Gastrocnemius medialis (tissue), 4 donors: ENCODE measurements around the gene CFAP69. TPM values are rescaled to one million over a fixed set of nuclear protein-coding genes. Genes with fewer than 3 reads are reported as not detected.
A peak's percentile ranks its signal among the peaks of the same experiment; 100 is the strongest.

Experiments
- ATAC-seq, 2 donors: fragments of 150-250 bp; one replicate each; pipeline ENCODE4 v1.9.1; 2016
- DNase-seq, 2 donors: peaks; one replicate each; pipeline ENCODE4 v3.0.0-alpha.2; 2019
- H3K27ac ChIP-seq, 4 donors: fragments of 200-600 bp; sonication (generic); 1 replicate in 1 of 4; 2 replicates in 3 of 4; pipeline ENCODE4 v1.5.1; 2016 to 2018; ENCODE audit warnings: mild to moderate bottlenecking in 2 of 4, moderate library complexity in 1 of 4
- H3K27me3 ChIP-seq, 3 donors: fragments of 200-600 bp; sonication (generic) in 2 of 3; 1 replicate in 1 of 3; 2 replicates in 2 of 3; pipeline versions ENCODE4 v1.5.1 to v1.6.0; 2016 to 2019; ENCODE audit warnings: mild to moderate bottlenecking in 1 of 3, moderate library complexity in 1 of 3
- H3K36me3 ChIP-seq, 2 donors: fragments of 200-600 bp; sonication (generic) in 1 of 2; one replicate each; pipeline ENCODE4 v1.5.1; 2017 to 2018
- H3K4me1 ChIP-seq, 2 donors: fragments of 200-600 bp; sonication (generic) in 1 of 2; one replicate each; pipeline ENCODE4 v1.5.1; 2016 to 2017; ENCODE audit warnings: mild to moderate bottlenecking in 2 of 2
- H3K4me3 ChIP-seq, 4 donors: fragments of 200-600 bp; sonication (generic) in 3 of 4; 1 replicate in 1 of 4; 2 replicates in 3 of 4; pipeline ENCODE4 v1.5.1; 2016 to 2019; ENCODE audit warnings: mild to moderate bottlenecking in 2 of 4
- H3K9me3 ChIP-seq, 3 donors: fragments of 200-600 bp; sonication (generic) in 2 of 3; 1 replicate in 1 of 3; 2 replicates in 2 of 3; pipeline ENCODE4 v1.5.1; 2016 to 2019
- POLR2A ChIP-seq, 2 donors: fragments of 450-650 bp; IDR thresholded peaks; one replicate each; pipeline ENCODE4 v1.6.1; 2017; ENCODE audit warnings: antibody characterized with exemption in 2 of 2, mild to moderate bottlenecking in 2 of 2, moderate library complexity in 2 of 2
- in situ Hi-C, 4 donors: fragments of 200-750 bp; cut with MboI; loops; one replicate each; pipeline versions ENCODE4 v1.15.0 to v1.8.0; 2017; ENCODE audit warnings: low sequenced_read_pairs in 4 of 4
- intact Hi-C: fragments of 100-400 bp; cut with DNase I; formaldehyde crosslinking; loops from one replicate; pipeline ENCODE4 v1.15.1; 2023; ENCODE audit warnings: low total_unique reads
- total RNA-seq, 4 donors: library from RNA; depleted of rRNA; stranded (reverse); fragments of >200 nt; gene quantifications; one replicate each; pipeline versions ENCODE4 v1.1.0 to v1.2.3, GENCODE V29; 2016
- TF ChIP-seq, protein P1 (sequence below), 5 experiments: fragments of 450-650 bp in 3 of 5; fragments of 200-600 bp in 2 of 5; sonication (generic) in 2 of 5; IDR thresholded peaks in 4 of 5; conservative IDR thresholded peaks in 1 of 5; 1 replicate in 4 of 5; 2 replicates in 1 of 5; pipeline ENCODE4 v1.5.1; 2016 to 2019; ENCODE audit warnings: antibody characterized with exemption in 5 of 5, mild to moderate bottlenecking in 3 of 5, moderate library complexity in 3 of 5

CFAP69 gene
- total RNA-seq, 4 donors from 2014 or later = 0.62 to 4.9 (median 1.6) TPM; not detected in 1

DNA sequence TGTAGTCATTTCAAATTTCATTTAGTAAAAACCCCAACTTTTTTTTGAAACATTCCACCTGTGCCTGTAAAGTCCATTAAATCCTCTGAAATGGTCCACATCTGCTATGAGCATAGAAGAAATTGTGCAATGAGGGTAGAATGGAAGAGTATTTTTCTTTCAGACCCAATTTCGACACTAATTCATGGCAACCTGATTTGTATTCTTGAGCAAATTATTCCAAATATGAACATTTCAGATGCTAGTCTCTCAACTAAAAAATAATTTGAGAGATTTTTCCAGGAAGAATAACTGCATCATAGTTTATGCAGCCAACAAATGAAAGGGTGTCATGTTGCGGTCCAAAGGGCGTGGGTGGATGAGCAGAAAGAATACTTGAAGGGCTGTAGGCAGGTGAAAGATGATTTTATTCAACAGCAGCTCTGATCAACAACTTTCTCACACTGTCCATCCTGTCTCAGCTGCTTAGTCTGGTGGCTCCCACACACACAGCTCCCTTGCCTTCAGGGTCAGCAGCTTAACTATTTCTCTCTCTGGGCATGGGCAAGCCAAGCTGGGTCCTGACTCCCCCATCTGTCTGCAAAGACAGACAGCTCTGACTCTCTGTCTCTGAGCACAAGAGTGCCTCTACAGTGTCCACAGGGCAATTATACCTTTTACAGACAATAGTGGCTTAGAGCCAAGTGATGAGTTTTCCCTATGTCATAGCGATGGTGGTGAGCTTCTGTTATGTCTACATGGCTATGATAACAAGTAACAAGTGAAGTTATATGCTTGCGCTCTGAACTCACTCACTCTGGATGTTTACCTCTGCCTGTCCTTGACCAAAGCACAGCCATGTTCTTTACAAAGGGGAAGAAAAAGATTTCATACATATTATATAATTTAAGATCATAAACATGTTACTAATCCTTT, 21.9 kb upstream of the CFAP69 start:
- DNase-seq (no peak), ATAC-seq (peak in 1 of 2 donors; percentile 68)
- in situ Hi-C loops = no loop called here
- intact Hi-C loops = no loop called here
- Histone ChIP-seq H3K27ac (peak overlapping the region in 1 of 4 donors; percentile 49), H3K9me3 (no peaks in the 10 kb centered on the region), H3K36me3 (no peaks in the 10 kb centered on the region), H3K4me1 (no peaks in the 10 kb centered on the region), H3K4me3 (no peak overlapping the region), H3K27me3 (no peaks in the 10 kb centered on the region)
- TF ChIP-seq, protein P1, sequence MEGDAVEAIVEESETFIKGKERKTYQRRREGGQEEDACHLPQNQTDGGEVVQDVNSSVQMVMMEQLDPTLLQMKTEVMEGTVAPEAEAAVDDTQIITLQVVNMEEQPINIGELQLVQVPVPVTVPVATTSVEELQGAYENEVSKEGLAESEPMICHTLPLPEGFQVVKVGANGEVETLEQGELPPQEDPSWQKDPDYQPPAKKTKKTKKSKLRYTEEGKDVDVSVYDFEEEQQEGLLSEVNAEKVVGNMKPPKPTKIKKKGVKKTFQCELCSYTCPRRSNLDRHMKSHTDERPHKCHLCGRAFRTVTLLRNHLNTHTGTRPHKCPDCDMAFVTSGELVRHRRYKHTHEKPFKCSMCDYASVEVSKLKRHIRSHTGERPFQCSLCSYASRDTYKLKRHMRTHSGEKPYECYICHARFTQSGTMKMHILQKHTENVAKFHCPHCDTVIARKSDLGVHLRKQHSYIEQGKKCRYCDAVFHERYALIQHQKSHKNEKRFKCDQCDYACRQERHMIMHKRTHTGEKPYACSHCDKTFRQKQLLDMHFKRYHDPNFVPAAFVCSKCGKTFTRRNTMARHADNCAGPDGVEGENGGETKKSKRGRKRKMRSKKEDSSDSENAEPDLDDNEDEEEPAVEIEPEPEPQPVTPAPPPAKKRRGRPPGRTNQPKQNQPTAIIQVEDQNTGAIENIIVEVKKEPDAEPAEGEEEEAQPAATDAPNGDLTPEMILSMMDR (IDR thresholded peaks at IDR 0.05 in 4 of 5, conservative IDR thresholded peaks at IDR 0.05 in 1 of 5) = no peak
- TF ChIP-seq POLR2A (IDR thresholded peaks at IDR 0.05) = no peak

DNA sequence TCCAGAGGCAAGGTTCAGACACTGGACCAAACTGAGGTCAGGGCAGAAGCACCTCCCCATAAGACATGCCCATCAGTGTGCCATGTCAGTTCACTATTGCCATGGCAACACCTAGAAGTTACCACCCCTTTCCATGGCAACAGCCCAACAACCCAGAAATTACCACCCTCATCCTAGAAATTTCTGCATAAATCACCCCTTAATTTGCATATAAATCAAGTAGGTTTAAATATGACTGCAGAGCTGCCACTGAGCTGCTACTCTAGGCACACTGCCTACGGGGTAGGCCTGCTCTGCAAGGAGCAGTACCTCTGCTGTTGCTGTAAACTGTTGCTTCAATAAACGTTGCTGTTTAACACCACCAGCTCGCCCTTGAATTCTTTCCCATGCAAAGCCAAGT, 20.8 kb upstream of the CFAP69 start:
- H3K4me3 ChIP-seq = no peak overlapping the region
- in situ Hi-C loops = no loop called here
- no peaks in the 10 kb centered on the region for H3K9me3 ChIP-seq
- TF ChIP-seq POLR2A (IDR thresholded peaks at IDR 0.05) = no peak
- TF ChIP-seq, protein P1 (IDR thresholded peaks at IDR 0.05 in 4 of 5, conservative IDR thresholded peaks at IDR 0.05 in 1 of 5) = no peak
- H3K36me3 ChIP-seq = no peaks in the 10 kb centered on the region
- no peaks in the 10 kb centered on the region for H3K27me3 ChIP-seq
- H3K27ac ChIP-seq = no peak overlapping the region
- DNase-seq (no peak), ATAC-seq (no peak)
- intact Hi-C loops = no loop called here
- no peaks in the 10 kb centered on the region for H3K4me1 ChIP-seq

DNA sequence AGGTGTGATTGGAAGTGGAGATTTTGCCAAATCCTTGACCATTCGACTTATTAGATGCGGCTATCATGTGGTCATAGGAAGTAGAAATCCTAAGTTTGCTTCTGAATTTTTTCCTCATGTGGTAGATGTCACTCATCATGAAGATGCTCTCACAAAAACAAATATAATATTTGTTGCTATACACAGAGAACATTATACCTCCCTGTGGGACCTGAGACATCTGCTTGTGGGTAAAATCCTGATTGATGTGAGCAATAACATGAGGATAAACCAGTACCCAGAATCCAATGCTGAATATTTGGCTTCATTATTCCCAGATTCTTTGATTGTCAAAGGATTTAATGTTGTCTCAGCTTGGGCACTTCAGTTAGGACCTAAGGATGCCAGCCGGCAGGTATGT, 19.8 kb upstream of the CFAP69 start:
- DNase-seq (no peak), ATAC-seq (no peak)
- Histone ChIP-seq H3K9me3 (no peaks in the 10 kb centered on the region), H3K27me3 (no peaks in the 10 kb centered on the region), H3K27ac (no peak overlapping the region), H3K4me3 (no peak overlapping the region), H3K36me3 (no peaks in the 10 kb centered on the region), H3K4me1 (no peaks in the 10 kb centered on the region)
- intact Hi-C loops (no loop called here), in situ Hi-C loops (no loop called here)
- TF ChIP-seq POLR2A (IDR thresholded peaks at IDR 0.05) = no peak
- TF ChIP-seq, protein P1 (IDR thresholded peaks at IDR 0.05 in 4 of 5, conservative IDR thresholded peaks at IDR 0.05 in 1 of 5) = no peak

GRCh38 chr7:90225601-90226000, 19.4 kb upstream of the CFAP69 start:
- Histone ChIP-seq H3K4me3 (no peak overlapping the region), H3K4me1 (no peaks in the 10 kb centered on the region), H3K36me3 (no peaks in the 10 kb centered on the region), H3K27me3 (no peaks in the 10 kb centered on the region), H3K27ac (no peak overlapping the region), H3K9me3 (no peaks in the 10 kb centered on the region)
- TF ChIP-seq POLR2A (IDR thresholded peaks at IDR 0.05) = no peak
- TF ChIP-seq, protein P1 (IDR thresholded peaks at IDR 0.05 in 4 of 5, conservative IDR thresholded peaks at IDR 0.05 in 1 of 5) = no peak
- DNase-seq (no peak), ATAC-seq (no peak)
- in situ Hi-C loops = no loop called here
- intact Hi-C loops = no loop called here
